Ovary (tissue), 3 donors: Measurements from ENCODE around the gene VAC14.
A peak's percentile ranks its signal among the peaks of the same experiment; 100 is the strongest.

Source experiments
- EP300 ChIP-seq: sonication (generic); formaldehyde crosslinking; IDR thresholded peaks from one replicate; pipeline ENCODE4 v1.6.1; 2017; ENCODE audit warnings: antibody characterized with exemption
- POLR2A ChIP-seq: fragments of 450-650 bp; IDR thresholded peaks from one replicate; pipeline ENCODE4 v1.6.1; 2017; ENCODE audit warnings: antibody characterized with exemption, mild to moderate bottlenecking, moderate library complexity
- TF ChIP-seq, protein P1 (sequence below), 3 donors: fragments of 450-650 bp in 2 of 3; fragments of 200-600 bp in 1 of 3; IDR thresholded peaks; one replicate each; pipeline versions ENCODE4 v1.5.1 to v1.8.0; 2016 to 2022; ENCODE audit warnings: antibody characterized with exemption in 3 of 3, mild to moderate bottlenecking in 1 of 3
- donor health status: DM: no; HTN: no; CAD: no.

- TF ChIP-seq POLR2A (peak; percentile 37), EP300 (no peak)
- TF ChIP-seq, protein P1, sequence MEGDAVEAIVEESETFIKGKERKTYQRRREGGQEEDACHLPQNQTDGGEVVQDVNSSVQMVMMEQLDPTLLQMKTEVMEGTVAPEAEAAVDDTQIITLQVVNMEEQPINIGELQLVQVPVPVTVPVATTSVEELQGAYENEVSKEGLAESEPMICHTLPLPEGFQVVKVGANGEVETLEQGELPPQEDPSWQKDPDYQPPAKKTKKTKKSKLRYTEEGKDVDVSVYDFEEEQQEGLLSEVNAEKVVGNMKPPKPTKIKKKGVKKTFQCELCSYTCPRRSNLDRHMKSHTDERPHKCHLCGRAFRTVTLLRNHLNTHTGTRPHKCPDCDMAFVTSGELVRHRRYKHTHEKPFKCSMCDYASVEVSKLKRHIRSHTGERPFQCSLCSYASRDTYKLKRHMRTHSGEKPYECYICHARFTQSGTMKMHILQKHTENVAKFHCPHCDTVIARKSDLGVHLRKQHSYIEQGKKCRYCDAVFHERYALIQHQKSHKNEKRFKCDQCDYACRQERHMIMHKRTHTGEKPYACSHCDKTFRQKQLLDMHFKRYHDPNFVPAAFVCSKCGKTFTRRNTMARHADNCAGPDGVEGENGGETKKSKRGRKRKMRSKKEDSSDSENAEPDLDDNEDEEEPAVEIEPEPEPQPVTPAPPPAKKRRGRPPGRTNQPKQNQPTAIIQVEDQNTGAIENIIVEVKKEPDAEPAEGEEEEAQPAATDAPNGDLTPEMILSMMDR (IDR thresholded peaks at IDR 0.05) = no peak
Observed at GRCh38 chr16:70800781-70801480, at the start of gene VAC14.
